HG03175 (cell line): ENCODE results near the gene PHACTR4.
"Not testable (repeated sequence)": the region's sequence is repeated elsewhere in the genome, so short reads cannot be mapped to it uniquely, and the experiment has no call there.

Experiments
- ATAC-seq: cut with Tn5 transposase; IDR thresholded peaks from one replicate; pipeline ENCODE4 v1.9.1; 2021; ENCODE audit warnings: mild to moderate bottlenecking, moderate library complexity; ENCODE audit not compliant: unreplicated experiment

The PHACTR4 gene

DNA sequence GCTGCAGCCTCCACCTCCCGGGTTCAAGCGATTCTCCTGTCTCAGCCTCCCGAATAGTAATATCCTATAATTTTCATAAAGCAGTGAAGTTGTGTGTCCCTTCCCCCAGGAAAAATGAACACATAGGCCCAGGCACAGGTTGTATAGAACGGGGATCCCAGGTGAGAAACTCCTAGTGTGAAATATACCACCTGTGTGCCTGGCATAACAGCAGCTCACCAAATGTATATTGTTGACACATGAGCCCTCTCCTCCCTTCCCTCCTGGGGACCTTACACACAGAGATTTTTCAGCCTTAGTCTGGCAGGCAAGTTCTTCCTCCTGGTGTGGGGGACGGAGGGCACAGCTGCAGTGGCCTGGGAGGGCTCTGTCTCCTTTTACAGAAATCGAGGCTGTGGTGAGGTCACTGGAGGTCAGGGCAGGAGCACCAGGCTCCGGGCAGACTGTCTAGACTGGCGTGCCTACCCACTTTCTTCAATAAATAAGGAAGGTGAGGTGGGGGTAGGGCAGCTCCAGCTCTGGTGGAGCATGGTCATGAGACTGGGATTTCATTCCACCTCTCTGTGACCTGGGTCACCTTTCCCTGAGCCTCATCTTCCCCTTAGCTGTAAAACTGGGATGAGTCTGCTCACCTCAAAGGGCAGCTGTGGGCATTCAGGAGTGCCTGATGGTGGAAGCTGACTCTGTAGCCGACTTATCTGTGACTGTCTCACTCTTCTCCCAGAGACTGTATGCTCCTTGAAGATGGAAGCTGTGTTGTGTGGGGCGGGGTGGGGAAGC, 150.6 kb downstream of the PHACTR4 start:
- no peak for ATAC-seq

DNA sequence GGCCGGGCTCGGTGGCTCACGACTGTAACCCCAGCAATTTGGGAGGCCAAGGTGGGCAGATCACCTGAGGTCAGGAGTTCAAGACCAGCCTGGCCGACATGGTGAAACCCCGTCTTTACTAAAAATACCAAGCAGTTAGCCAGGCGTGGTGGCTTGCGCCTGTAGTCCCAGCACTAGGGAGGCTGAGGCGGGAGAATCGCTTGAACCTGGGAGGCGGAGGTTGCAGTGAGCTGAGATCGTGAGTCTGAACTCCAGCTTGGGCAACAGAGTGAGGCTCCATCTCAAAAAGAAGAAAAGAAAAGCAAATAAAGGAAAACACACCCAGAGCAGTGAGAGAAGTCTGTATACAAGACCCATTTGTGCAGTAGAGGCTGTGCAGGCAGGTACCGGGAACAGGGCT, 151.3 kb downstream of the PHACTR4 start:
- ATAC-seq: not testable (repeated sequence)

DNA sequence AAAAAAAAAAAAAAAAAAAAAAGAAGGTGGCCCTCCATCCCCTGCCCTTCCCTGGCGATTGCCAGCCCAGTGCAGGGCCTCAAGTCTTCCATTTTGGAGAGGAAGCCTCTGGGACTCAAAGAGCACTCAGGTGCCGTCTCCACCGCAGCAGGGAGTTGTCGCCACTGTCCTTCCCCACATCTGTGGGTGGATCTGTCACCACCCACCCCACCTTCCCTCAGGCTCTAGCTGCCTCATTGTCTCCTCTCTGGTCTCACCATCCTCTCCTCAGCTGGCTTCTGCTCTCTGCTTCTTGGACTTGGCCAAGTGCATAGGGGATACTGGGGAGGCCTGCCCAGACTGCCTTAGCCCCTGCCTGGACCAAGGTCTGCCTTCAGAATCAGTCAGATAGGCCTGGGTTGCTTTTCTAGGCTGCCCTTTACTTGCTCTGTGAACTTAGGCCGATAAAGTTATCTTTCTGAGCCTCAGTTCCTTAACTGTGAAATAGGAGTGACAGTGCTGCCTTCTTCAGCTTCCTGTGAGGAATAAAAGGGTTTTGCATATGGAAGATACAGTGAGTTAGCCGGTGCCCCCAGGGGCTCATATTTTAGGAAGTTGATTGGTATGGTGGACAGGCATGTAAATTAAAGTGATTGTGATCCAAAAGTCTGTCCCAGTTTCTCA, 152.1 kb downstream of the PHACTR4 start:
- ATAC-seq: no peak

DNA sequence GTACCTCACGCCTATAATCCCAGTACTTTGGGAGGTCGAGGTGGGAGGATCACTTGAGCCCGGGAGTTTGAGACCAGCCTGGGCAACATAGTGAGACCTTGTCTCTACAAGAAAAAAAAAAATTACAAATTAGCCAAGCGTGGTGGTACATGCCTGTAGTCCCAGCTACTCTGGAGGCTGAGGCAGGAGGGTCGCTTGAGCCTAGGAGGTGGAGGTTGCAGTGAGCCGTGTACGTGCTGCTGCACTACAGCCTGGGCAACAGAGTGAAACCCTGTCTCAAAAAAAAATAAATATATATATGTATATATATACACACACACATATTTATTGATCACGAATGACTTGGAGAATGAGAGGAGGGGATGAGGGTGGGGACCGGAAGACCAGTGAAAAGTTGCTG, 153.0 kb downstream of the PHACTR4 start:
- not testable (repeated sequence) for ATAC-seq

DNA sequence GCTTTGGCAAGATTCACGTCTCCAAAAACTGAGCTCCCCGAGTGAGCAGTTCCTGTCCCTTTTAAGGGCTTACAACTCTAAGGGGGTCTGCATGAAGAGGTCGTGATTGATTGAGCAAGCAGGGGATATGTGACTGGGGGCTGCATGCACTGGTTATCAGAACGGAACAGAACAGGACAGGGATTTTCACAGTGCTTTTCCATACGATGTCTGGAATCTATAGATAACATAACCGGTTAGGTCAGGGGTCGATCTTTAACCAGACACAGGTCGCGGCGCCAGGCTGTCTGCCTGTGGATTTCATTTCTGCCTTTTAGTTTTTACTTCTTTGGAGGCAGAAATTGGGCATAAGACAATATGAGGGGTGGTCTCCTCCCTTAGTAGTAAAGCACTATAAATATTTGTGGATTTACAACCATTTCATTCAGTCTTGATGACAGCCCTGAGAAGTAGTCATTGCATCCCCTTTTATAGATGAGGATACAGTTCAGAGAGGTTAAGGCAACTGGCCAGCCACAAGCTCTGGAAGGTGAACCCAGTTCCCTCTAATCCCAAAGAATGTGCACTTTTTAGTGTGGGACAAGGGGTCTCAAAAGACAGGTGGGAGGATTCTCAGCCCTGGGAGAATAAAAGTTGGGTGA, 155.6 kb downstream of the PHACTR4 start:
- not testable (repeated sequence) for ATAC-seq

DNA sequence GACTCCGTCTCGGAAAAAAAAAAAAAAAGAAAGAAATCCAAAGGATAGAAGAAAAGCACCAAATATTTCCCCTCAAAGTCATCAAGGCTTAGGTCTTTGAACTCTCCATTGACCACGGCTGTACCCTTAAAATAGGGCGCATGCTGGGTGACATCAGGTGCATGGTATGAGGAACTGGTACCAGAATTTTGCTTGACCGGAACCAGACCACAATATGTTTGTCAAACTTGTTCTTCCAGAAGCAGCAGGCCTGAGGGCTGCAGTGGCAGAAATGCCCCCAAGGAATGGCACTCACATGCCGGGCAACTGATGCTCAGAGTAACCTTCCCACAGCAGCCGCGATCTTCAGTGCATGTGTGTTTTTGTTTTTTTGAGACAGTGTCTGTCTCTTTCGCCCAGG, 157.3 kb downstream of the PHACTR4 start:
- no peak for ATAC-seq

DNA sequence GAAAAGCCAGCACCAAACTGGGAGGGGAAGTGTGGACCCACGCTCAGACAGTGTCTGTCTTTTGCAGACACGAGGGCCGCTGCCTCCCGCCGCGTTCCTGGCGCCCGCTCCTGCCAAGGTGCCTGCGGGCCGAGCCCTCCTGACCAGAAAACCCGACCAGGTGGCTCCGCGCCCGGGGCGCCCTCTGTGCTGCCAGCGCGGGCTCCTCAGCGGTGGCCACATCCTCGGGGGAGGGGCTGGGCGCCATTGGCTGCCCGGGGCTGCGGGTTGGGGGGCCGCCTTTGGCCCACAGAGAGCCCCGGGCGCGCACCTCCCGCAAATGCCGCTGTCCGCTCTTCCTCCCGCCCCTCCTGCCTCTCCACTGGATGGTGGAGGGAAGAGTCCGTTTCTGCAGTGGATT, 160.9 kb downstream of the PHACTR4 start:
- ATAC-seq: no peak

DNA sequence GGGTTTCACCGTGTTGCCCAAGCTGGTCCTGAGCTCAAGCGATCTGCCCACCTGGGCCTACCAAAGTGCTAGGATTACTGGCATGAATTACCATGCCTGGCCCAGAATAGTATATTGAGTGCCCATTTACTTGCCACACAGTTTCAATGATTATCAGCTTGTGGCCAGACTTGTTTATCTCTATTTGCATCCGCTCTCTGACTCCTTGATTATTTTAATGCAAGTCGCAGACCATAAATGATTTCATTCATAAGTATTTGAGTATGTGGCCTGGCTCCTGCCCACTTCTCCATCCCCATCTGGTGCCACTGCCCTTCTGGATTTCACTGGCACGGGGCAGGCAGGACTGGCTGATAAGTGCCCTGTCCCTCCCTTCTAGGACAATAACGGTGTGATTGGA, 165.1 kb downstream of the PHACTR4 start:
- no peak for ATAC-seq

DNA sequence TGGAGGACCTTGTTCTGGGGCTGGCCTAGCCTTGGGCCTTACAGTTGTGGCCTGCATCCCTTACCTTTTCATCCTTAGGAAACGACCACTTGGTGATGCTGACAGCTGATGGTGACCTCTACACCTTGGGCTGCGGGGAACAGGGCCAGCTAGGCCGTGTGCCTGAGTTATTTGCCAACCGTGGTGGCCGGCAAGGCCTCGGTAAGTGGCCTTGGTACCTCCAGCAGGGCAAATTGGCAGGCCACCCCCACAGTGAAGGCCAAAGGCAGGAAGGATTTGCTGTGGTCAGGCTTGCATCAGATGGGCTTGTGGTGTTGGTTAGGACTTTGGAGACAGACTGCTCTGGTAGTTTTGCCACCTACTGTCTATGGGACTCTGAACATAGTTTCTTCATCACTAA, 165.6 kb downstream of the PHACTR4 start:
- no peak for ATAC-seq

DNA sequence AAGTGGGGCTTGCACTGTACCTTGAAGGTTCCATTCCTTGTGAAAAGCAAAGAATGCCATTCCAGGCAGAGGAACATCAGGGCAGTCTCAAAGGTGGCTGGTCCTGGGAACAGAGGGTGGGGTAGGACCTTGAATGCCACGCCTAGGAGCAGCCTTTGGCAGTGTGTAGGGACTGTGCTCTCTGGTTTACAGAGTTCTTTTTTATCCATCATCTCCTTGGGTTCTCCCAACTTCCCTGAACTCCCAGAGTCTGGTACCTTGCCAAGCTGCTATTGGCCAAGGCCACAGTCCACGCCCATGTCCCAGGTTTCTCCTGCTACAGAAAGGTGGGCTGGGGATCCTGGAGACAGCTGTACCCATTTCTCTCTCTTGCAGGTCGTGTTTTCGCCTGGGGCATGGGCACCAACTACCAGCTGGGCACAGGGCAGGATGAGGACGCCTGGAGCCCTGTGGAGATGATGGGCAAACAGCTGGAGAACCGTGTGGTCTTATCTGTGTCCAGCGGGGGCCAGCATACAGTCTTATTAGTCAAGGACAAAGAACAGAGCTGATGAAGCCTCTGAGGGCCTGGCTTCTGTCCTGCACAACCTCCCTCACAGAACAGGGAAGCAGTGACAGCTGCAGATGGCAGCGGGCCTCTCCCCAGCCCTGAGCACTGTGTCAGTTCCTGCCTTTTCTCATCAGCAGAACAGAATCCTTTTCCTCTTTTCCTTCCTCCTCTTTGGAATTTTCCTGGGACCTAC, 168.1 kb downstream of the PHACTR4 start:
- no peak for ATAC-seq

DNA sequence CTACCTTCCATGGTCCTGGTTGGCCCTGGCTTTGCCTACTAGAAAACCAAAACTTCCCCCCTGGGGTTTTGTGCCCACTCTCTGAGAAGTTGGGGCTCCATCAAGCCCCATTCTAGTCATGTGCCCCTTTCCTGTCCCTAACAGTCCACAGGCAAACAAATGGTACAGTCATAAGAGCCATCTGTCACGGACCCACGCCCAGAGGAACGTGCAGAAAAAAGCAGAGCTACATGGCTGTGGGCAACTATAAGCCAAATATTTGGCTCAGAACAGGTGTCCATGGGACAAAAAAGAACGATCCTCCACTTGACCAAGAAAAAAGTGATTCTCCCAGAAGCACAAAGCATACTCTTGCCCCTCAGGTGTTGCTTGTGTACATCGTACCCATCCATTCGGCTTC, 168.7 kb downstream of the PHACTR4 start:
- no peak for ATAC-seq

DNA sequence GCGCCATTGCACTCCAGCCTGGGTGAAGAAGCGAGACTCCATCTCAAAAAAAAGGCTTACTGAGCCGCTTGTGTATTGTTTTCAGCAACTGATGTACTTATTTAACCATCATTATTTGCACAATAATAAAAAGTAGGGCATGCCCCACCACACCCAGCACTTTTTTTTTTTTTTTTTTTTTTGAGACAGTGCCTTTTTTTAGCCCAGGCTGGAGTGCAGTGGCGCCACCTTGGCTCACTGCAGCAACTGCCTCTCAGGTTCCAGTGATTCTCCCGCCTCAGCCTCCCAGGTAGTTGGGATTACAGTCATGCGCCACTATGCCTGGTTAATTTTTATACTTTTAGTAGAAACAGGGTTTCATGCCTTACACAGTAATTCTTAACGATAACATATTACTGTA, 171.1 kb downstream of the PHACTR4 start:
- no peak for ATAC-seq

DNA sequence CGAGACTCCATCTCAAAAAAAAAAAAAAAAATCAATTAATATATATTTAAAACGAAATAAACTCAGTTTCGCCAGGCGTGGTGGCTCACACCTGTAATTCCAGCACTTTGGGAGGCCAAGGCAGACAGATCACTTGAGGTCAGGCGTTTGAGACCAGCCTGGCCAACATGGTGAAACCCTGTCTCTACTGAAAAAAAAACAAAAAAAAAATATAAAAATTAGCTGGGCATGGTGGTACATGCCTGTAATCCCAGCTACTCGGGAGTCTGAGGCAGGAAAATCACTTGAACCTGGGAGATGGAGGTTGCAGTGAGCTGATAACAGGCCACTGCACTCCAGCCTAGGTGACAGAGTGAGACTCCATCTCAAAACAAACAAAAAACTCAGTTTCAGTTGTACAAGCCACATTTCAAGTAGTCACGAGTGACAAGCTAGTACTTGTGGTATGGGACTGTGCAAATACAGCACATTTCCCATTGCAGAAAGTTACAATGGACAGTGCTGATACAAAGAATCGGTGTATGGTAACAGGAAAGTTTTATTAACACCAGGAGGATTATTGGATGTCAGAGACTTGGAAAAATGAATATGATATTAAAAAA, 172.0 kb downstream of the PHACTR4 start:
- not testable (repeated sequence) for ATAC-seq

DNA sequence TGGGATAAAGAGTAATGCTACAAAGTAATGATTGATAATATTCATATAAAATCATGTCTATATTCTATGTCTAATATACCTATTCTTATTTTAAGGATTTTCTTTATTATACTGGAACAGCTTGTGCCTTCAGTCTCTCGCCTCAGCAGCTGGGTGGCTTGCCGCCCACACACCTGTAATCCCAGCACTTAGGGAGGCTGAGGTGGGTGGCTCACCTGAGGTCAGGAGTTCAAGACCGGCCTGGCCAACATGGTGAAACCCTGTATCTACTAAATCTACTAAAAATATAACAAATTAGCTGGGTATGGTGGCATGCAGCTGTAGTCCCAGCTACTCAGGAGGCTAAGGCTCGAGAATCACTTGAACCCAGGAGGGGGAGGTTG, 175.7 kb downstream of the PHACTR4 start:
- ATAC-seq: no peak

DNA sequence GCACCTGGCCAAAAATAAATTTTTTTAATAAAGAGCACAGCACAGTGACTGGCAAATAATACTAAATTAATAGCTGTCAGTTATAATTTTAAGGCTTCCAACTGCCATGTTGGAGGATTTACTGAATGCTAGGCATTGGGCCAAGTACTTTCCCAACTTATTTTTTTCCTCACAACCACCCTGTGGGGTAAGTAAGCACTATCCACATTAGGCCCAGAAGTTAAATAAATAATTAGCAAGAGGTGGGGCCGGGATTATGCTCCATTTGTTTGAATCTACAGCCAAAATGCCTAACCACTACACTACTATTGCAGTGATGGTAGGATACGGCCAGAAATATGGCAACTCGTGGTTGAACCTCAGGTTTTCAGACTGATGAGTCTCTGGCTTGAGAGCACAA, 178.8 kb downstream of the PHACTR4 start:
- ATAC-seq: no peak
